Hepatocyte (in vitro differentiated cells): Measurements from ENCODE around the gene SYNE4.

Source experiments
- EZH2 ChIP-seq: fragments of 200-600 bp; sonication (generic); IDR thresholded peaks from 2 replicates; pipeline ENCODE4 v1.6.1; 2016; ENCODE audit warnings: antibody characterized with exemption, mild to moderate bottlenecking, borderline replicate concordance
- TF ChIP-seq, protein P1 (sequence below): fragments of 200-600 bp; sonication (generic); IDR thresholded peaks from 2 replicates; pipeline ENCODE4 v1.5.1; 2016; ENCODE audit warnings: antibody characterized with exemption, mild to moderate bottlenecking; ENCODE audit not compliant: poor library complexity

GRCh38 chr19:35966771-35967170 is 41.8 kb downstream of the SYNE4 start:
- TF ChIP-seq, protein P1, sequence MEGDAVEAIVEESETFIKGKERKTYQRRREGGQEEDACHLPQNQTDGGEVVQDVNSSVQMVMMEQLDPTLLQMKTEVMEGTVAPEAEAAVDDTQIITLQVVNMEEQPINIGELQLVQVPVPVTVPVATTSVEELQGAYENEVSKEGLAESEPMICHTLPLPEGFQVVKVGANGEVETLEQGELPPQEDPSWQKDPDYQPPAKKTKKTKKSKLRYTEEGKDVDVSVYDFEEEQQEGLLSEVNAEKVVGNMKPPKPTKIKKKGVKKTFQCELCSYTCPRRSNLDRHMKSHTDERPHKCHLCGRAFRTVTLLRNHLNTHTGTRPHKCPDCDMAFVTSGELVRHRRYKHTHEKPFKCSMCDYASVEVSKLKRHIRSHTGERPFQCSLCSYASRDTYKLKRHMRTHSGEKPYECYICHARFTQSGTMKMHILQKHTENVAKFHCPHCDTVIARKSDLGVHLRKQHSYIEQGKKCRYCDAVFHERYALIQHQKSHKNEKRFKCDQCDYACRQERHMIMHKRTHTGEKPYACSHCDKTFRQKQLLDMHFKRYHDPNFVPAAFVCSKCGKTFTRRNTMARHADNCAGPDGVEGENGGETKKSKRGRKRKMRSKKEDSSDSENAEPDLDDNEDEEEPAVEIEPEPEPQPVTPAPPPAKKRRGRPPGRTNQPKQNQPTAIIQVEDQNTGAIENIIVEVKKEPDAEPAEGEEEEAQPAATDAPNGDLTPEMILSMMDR = no peak
- no peak for TF ChIP-seq EZH2
